HG03521 (cell line): ENCODE data around the gene TLN1.

Experiments used
- ATAC-seq: cut with Tn5 transposase; IDR thresholded peaks from one replicate; pipeline ENCODE4 v1.9.1; 2021; ENCODE audit warnings: mild to moderate bottlenecking, moderate library complexity; ENCODE audit not compliant: unreplicated experiment

Gene TLN1

GRCh38 chr9:35650341-35651158 is 81.4 kb downstream of the TLN1 start, which contains the start of gene SIT1:
Gene SIT1, minus strand, starts transcription at chr9:35650931. Its CDS starts 78 bp downstream, at chr9:35650853.
- no peak for ATAC-seq

- ATAC-seq = no peak
Measured at GRCh38 chr9:35649431-35650340, 82.3 kb downstream of the TLN1 start.
